ENCODE results near the gene BMP4. TPM values are rescaled to one million over a fixed set of nuclear protein-coding genes. Genes with fewer than 3 reads are reported as not detected.

Gene BMP4
- total RNA-seq, 1 donor: 7.6 TPM

DNA sequence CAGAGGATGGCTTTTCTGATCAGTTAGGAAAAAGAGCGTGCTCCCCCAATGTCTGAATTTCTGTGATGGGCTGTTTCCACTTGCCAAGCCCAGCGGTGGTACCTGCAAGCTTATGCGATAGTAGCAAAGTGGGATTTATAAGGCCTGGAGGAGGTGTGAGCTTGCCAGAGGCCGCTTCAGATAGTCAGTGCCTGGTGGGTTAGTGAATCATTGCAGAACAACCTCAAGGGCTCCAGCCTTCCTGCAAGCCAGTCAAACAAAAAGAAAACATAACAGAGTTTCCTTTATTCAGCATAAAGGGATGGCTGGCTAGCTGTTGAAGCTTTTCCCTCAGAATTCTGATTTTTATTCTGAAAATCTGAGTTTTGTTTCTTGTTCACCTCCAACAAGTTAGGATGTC, 7.6 kb upstream of the BMP4 start:
- Histone ChIP-seq H3K27me3 (ENCODE audit: insufficient read depth, low read length) (peaks cover 71% of the 10 kb centered on the region), H3K4me3 (ENCODE audit: insufficient read depth, low read length) (peak overlapping the region; percentile 53), H4K20me1 (ENCODE audit: insufficient read depth, low read length) (no peaks in the 10 kb centered on the region), H3K9me3 (ENCODE audit: low read depth, low read length) (no peaks in the 10 kb centered on the region), H3K79me2 (ENCODE audit: insufficient read depth, low read length) (no peaks in the 10 kb centered on the region), H3K4me1 (ENCODE audit: insufficient read depth, low read length) (peaks cover 3% of the 10 kb centered on the region), H2AFZ (ENCODE audit: low read length) (no peak overlapping the region), H3K36me3 (ENCODE audit: insufficient read depth, low read length) (no peaks in the 10 kb centered on the region), H3K4me2 (ENCODE audit: insufficient read depth, low read length) (peak overlapping the region; percentile 61), H3K27ac (ENCODE audit: low read depth, low read length) (no peak overlapping the region)
- no peak for TF ChIP-seq CTCF (IDR thresholded peaks at IDR 0.05; ENCODE audit: extremely low read depth, low read depth, low read length)
- peak; percentile 79 for DNase-seq (ENCODE audit: insufficient read length, low spot score, missing footprints)

DNA sequence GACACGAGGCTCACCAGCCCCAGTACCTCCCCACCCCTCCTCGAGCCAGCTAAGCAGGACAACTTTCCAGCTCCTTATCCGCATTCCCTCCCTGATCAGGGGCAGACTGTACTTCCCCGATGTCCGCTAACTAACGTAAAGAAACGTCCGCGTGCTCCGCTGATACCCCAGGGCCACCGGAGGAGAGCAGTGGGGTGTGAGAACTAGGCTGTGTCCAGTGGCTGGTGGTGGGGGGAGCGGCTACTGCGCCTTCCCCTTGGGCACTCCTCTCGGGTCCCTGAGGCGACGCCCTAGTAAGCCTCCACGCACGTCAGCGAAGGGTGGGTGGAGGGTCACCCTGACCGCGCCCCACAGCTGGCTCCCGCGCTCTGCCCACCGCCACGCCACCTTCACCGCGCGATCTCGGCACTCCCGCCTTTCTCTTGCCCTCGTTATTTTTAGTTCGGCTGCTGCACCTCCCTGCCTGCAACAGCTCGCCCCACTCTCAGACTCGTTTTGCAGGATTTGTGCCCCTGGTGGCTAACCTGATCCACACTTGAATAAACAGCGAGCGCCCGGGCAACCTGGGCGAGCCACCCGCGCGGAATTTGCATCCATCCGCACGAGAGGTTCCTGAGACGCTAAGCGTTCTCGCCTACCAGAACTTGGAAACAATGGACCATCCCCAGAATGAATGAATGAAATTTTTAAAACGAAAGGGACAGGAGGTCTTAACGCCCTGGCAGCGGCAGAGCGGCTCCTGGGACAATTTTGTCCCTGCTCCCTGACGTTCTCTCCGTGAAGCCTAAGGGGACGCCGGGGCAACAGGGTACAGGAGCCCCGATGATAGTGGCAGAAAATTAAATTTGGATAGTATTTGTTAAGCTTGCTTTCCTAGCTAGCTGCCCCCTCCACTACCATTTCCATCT, 6.9 kb upstream of the BMP4 start:
- peak; percentile 37 for TF ChIP-seq CTCF (IDR thresholded peaks at IDR 0.05; ENCODE audit: extremely low read depth, low read depth, low read length)
- H3K4me2 ChIP-seq (ENCODE audit: insufficient read depth, low read length): peak overlapping the region; percentile 61
- peak overlapping the region; percentile 54 for H2AFZ ChIP-seq (ENCODE audit: low read length)
- no peaks in the 10 kb centered on the region for H4K20me1 ChIP-seq (ENCODE audit: insufficient read depth, low read length)
- no peak for DNase-seq (ENCODE audit: insufficient read length, low spot score, missing footprints)
- H3K27me3 ChIP-seq (ENCODE audit: insufficient read depth, low read length): peaks cover 73% of the 10 kb centered on the region
- peak overlapping the region; percentile 53 for H3K4me3 ChIP-seq (ENCODE audit: insufficient read depth, low read length)
- H3K79me2 ChIP-seq (ENCODE audit: insufficient read depth, low read length): no peaks in the 10 kb centered on the region
- H3K9me3 ChIP-seq (ENCODE audit: low read depth, low read length): no peaks in the 10 kb centered on the region
- peaks cover 3% of the 10 kb centered on the region for H3K4me1 ChIP-seq (ENCODE audit: insufficient read depth, low read length)
- H3K36me3 ChIP-seq (ENCODE audit: insufficient read depth, low read length): no peaks in the 10 kb centered on the region
- no peak overlapping the region for H3K27ac ChIP-seq (ENCODE audit: low read depth, low read length)

DNA sequence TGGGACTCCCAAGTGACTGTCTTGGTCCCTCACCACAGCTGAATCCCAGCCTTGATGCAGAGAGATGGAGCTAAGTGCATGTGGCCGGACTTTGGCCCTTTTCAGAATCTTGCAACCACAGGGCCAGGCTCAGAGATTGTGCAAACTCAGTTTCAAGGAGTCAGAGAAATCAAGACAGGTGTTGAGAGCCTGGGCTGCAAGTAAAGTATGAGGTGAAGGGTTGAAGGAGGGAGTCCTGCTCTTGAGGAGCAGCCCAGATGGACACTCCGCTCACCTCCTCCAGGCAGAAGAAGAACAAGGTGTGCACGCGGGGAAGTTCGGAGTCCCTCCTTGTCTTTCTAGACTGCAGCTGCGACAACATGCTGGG, 6.3 kb upstream of the BMP4 start:
- Histone ChIP-seq H2AFZ (ENCODE audit: low read length) (peak overlapping the region; percentile 54), H3K36me3 (ENCODE audit: insufficient read depth, low read length) (no peaks in the 10 kb centered on the region), H3K79me2 (ENCODE audit: insufficient read depth, low read length) (no peaks in the 10 kb centered on the region), H3K4me3 (ENCODE audit: insufficient read depth, low read length) (no peak overlapping the region), H3K27me3 (ENCODE audit: insufficient read depth, low read length) (peaks cover 78% of the 10 kb centered on the region), H3K4me1 (ENCODE audit: insufficient read depth, low read length) (peaks cover 3% of the 10 kb centered on the region), H3K9me3 (ENCODE audit: low read depth, low read length) (no peaks in the 10 kb centered on the region), H3K27ac (ENCODE audit: low read depth, low read length) (no peak overlapping the region), H3K4me2 (ENCODE audit: insufficient read depth, low read length) (peak overlapping the region; percentile 61), H4K20me1 (ENCODE audit: insufficient read depth, low read length) (no peaks in the 10 kb centered on the region)
- TF ChIP-seq CTCF (IDR thresholded peaks at IDR 0.05; ENCODE audit: extremely low read depth, low read depth, low read length): no peak
- DNase-seq (ENCODE audit: insufficient read length, low spot score, missing footprints): no peak

DNA sequence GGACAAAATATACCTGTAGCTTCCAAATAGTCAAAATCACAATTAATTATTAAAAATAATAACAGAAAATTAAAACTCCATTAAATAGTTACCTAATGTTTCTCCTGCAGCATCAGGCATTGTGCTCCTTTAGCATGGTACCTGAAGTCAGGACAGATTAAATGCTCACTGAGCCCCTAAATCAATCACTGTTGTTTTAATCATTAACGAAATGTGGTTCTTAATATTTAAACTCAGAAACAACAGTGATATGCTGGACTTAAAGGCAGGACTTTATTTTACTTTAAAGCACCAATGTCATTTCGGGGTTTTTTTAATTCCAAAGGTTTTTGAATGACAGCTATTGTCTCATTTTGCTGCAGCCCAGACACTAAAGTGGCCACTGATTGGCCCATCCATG, 2.0 kb upstream of the BMP4 start:
- DNase-seq (ENCODE audit: insufficient read length, low spot score, missing footprints): no peak
- no peaks in the 10 kb centered on the region for H3K9me3 ChIP-seq (ENCODE audit: low read depth, low read length)
- H4K20me1 ChIP-seq (ENCODE audit: insufficient read depth, low read length): no peaks in the 10 kb centered on the region
- no peaks in the 10 kb centered on the region for H3K36me3 ChIP-seq (ENCODE audit: insufficient read depth, low read length)
- no peak overlapping the region for H3K4me3 ChIP-seq (ENCODE audit: insufficient read depth, low read length)
- no peak overlapping the region for H2AFZ ChIP-seq (ENCODE audit: low read length)
- peaks cover 8% of the 10 kb centered on the region for H3K4me1 ChIP-seq (ENCODE audit: insufficient read depth, low read length)
- peaks cover 89% of the 10 kb centered on the region for H3K27me3 ChIP-seq (ENCODE audit: insufficient read depth, low read length)
- no peak overlapping the region for H3K4me2 ChIP-seq (ENCODE audit: insufficient read depth, low read length)
- no peak for TF ChIP-seq CTCF (IDR thresholded peaks at IDR 0.05; ENCODE audit: extremely low read depth, low read depth, low read length)
- no peak overlapping the region for H3K27ac ChIP-seq (ENCODE audit: low read depth, low read length)
- no peaks in the 10 kb centered on the region for H3K79me2 ChIP-seq (ENCODE audit: insufficient read depth, low read length)
